HG03066 (cell line): ENCODE measurements around the gene ARF6.
"Not testable (repeated sequence)": the region's sequence is repeated elsewhere in the genome, so short reads cannot be mapped to it uniquely, and the experiment has no call there.

Experiments used
- ATAC-seq: cut with Tn5 transposase; IDR thresholded peaks from one replicate; pipeline ENCODE4 v1.9.1; 2021; ENCODE audit warnings: low read depth; ENCODE audit not compliant: unreplicated experiment

ARF6 gene

GRCh38 chr14:49892636-49893308 lies at the start of gene ARF6:
Gene ARF6 (plus strand): TSS chr14:49893082. CDS start chr14:49893737, 655 bp downstream.
- peak; percentile 82 for ATAC-seq

DNA sequence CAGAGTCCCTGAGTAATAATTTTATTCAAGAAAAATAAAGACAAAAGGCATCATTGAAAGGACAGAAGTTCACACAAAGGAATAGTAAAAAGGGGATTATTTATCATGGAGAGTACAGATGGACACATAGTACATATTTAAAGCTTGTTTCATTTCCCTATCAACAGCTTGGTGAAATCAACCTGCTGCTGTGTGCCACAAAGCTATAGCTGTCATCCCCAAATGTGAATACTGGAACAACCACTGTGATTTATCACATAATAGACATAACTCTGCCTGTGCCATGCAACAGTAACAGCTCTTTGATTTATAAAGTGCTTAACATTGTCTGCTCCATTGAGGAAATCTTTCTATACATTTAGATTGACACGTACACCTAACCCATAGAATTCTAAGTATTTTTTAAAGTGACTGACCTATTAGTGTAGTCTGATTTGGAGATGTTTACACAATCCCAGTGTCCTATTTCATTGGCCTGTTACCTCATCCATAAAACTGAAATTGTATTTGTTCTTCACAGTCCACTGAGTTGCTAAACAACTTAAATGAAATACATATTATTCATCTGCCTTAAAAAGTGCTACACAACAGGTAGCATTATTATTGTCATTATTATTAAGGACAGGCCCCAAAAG lies 43.6 kb upstream of the ARF6 start:
- no peak for ATAC-seq

DNA sequence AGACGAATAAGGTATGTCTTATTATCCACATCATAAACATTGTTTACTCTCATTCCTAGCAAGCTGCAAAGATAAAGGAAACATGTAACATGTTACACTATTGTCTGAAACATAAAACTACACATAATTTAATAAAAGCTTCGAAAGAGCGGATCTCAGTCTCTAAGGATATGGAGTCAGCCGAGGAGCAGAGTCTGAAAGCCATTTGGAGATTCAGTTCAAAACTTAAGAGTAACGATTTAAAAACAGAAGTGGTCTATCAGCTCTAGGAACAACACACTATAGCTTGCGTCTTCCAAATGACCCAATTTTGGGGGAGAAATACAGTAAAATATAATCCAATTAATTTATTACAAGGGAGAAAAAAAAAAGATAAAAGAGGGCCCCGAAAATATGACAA lies 41.1 kb upstream of the ARF6 start:
- no peak for ATAC-seq

- peak; percentile 74 for ATAC-seq
These were observed 40.4 kb upstream of the ARF6 start, which contains the start of gene NEMF for GRCh38 chr14:49852301-49853157. Gene NEMF (minus strand): TSS chr14:49852788. CDS start chr14:49852753, 35 bp downstream.

- ATAC-seq = peak; percentile 10
These were observed 39.8 kb upstream of the ARF6 start for GRCh38 chr14:49853158-49853477.

DNA sequence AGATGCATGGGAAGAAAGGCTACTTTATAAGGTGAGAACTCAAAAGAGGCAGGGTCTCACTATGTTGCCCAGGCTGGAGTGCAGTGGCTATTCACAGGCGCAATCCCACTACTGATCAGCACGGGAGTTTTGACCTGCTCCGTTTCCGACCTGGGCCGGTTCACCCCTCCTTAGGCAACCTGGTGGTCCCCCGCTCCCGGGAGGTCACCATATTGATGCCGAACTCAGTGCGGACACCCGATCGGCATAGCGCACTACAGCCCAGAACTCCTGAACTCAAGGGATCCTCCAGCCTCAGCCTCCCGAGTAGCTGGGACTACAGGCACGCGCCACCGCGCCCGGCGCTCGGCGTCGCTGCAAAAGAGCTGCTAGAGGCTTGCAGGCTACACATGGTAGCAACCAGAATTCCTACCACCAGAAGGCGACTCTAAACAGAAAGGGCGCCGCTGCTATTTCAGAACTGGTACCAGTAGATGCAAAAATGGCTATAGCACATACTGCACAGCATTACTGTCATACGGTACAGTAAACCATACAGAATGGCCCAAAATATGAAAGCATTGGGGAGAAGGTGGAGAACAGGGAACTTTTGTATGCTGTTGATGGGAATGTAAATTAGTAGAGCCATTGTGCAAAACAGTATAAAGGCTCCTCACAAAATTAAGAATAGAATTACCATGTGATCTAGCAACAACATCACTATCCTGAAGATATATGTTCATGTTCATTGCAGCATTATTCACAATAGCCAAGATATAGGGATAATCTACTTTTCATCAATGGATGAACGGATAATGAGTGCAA lies 39.1 kb upstream of the ARF6 start:
- ATAC-seq = peak; percentile 58

GRCh38 chr14:49857427-49858003 lies 35.4 kb upstream of the ARF6 start:
- no peak for ATAC-seq

GRCh38 chr14:49858383-49858782 lies 34.5 kb upstream of the ARF6 start:
- ATAC-seq = no peak

DNA sequence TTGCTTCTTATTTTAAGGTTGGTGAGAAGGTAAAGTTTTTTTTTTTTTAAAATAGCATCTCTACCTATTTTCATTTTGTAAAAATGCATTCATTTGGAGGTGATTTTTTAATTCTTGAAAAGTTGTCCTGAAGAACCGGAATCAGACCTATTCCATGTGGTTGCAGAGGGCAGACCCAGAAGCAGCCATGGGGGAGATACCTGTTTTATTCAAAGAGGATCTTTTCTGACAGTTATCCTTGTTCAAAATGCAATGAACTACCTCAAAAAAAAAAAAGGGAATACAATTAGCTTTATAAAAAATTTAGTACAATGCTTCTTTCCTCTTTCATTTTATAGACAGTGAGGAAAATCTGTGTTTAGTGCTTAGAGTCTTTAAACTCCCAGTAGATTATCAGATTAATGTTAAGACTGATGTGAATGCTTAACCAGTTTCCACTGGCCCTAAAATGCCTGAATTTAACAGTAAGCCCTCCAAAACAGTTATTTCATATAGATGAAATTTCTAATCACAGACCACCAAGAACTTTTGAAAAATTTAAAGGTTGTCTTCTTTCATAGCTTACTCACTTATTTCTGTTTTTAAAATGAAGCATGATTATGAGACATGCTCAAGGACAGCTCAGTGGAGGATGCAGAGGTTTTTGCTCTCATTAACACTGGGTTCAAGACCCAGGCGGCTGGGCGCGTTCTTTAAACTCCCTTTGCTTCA lies 31.7 kb upstream of the ARF6 start:
- ATAC-seq = no peak

GRCh38 chr14:49861699-49862088 lies 31.2 kb upstream of the ARF6 start:
- ATAC-seq = no peak

DNA sequence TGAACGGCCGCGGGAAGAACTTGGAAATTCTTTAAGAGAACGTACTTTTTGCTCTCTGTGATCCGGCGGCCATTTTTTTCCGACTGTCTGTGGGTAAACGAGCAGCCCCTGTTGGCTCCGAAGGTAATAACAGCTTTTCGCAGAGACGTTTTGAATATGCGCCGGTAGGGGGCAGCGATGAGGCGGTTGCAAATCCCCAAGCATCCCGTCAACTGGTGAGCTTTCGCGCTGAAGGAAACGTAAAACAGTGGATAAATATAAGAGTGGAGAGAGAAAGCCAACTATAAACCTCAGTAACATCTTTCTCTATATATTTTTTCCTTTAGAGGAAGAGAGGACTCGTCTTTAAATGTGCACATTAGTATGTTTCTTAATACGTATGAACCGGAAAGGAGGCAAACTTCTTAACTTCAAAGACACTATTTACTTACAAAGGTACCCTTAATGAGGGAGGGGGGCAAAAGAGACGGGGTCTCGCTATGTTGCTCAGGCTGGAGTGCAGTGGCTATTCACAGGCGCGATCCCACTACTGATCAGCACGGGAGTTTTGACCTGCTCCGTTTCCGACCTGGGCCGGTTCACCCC lies 30.7 kb upstream of the ARF6 start:
- ATAC-seq = peak; percentile 16

- ATAC-seq = no peak
These were observed 29.2 kb upstream of the ARF6 start for GRCh38 chr14:49863487-49864281.

DNA sequence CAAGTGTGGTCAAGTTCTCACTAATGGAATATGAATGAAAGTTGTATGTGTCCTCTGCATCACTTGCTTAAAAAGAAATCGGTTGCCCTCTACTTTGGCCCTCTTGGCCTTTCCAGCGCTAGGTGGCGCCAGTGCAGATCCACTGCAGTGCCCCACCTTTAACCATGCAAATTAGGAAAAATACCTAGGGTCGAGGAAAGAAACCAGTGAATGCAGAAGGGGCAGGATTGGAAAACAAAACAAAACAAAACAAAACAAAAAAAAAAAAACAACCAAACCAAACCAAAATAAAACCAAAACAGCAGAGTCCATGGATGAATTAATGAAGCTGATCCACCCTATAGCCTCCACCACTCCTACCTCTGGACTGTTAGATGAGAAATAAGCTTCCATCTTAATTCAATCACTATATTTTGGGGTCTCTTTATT lies 27.4 kb upstream of the ARF6 start:
- ATAC-seq = no peak

DNA sequence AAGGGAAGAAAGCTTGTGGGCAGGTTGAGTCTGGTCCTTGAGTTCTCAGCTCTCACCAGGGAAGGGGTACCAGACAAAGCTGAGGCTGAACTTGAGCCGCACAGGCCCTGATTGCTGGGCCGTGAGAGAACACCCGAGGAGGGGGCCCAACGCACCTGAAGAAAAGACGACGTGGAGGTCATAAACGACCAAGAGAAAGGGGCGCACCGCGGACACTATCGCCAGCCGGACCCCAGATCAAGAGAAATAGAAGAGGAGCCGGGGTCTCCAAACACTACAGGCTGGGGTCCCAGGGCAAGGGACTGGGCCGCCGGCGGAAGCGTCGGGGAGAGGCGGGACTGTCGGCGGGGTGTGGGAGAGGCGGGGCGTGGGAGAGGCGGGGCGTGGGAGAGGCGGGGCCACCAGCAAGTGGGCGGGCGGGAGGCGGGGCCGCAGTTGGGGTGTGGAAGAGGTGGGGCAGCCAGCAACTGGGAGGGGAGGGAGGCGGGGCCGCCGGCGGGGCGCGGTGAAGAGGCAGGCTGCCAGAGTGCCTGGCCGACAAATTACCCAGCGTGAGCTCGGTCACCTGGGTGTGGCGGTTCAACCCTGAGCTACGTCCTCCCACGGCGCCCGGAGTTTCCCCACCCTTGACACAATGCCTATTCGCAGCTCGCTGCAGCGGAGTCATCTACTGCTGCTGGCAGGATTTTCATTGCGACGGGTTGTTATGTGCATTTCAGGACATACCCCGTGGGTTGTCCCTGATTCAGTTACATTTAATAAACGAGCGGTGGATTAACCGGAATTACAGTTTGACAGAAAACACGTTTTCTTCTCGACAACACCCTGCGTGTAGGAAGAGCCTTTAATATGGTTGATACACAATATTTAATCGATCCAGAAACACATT lies 24.8 kb upstream of the ARF6 start:
- peak; percentile 80 for ATAC-seq

- no peak for ATAC-seq
These were observed 24.2 kb upstream of the ARF6 start for GRCh38 chr14:49868720-49869114.

DNA sequence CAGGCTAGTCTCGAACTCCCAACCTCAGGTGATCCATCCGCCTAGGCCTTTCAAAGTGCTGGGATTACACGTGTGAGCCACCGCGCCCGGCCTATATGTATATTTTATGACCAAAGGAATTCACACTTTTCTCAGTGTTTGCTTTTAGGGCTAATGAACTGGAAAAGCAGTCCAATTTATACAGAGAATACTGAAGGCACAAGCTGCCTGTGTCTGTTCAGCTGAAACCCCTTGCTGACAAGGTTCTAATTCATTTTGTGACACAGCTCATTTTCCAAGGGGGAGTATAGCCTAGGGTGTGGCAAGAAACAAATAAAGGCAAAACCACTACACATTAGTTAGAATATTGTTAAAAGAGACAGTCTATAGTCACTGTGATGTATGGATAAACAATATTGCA lies 22.0 kb upstream of the ARF6 start:
- no peak for ATAC-seq

GRCh38 chr14:49873548-49873947 lies 19.3 kb upstream of the ARF6 start:
- not testable (repeated sequence) for ATAC-seq
